Liver (tissue), 9 donors: ENCODE data around the gene BPTF. TPM values are rescaled to one million over a fixed set of nuclear protein-coding genes. Genes with fewer than 3 reads are reported as not detected.

Source experiments
- DNase-seq: peaks from one replicate; pipeline ENCODE4 v3.0.0-alpha.2; 2017; ENCODE audit warnings: low spot score
- H3K27ac ChIP-seq, 2 donors: one replicate each; pipeline ENCODE4 v1.7.0; 2013; ENCODE audit warnings: inconsistent platforms in 2 of 2, low read length in 2 of 2, control low read depth in 1 of 2, low read depth in 1 of 2, mild to moderate bottlenecking in 1 of 2
- H3K27me3 ChIP-seq, 4 donors: one replicate each; pipeline versions ENCODE4 v1.6.1 to v1.7.0; 2013; ENCODE audit warnings: low read length in 3 of 4, inconsistent platforms in 1 of 4, mild to moderate bottlenecking in 1 of 4, moderate library complexity in 1 of 4; ENCODE audit not compliant: control insufficient read depth in 4 of 4, insufficient read depth in 4 of 4
- H3K36me3 ChIP-seq, 4 donors: one replicate each; pipeline versions ENCODE4 v1.6.1 to v1.7.0; 2013; ENCODE audit warnings: low read length in 3 of 4, mild to moderate bottlenecking in 3 of 4, low read depth in 1 of 4, moderate library complexity in 1 of 4; ENCODE audit not compliant: control insufficient read depth in 4 of 4, insufficient read depth in 3 of 4
- H3K4me1 ChIP-seq, 4 donors: one replicate each; pipeline versions ENCODE4 v1.6.1 to v1.7.0; 2013; ENCODE audit warnings: low read length in 3 of 4, mild to moderate bottlenecking in 3 of 4, moderate library complexity in 1 of 4; ENCODE audit not compliant: control insufficient read depth in 4 of 4, insufficient read depth in 4 of 4
- H3K4me3 ChIP-seq, 3 donors: one replicate each; pipeline versions ENCODE4 v1.6.1 to v1.7.0; 2013; ENCODE audit warnings: low read length in 3 of 3, control low read depth in 1 of 3, low read depth in 1 of 3, mild to moderate bottlenecking in 1 of 3
- H3K9ac ChIP-seq, 2 donors: one replicate each; pipeline ENCODE4 v1.7.0; 2013; ENCODE audit warnings: low read length in 2 of 2, mild to moderate bottlenecking in 2 of 2, moderate library complexity in 2 of 2, control low read depth in 1 of 2, low read depth in 1 of 2
- H3K9me3 ChIP-seq, 4 donors: one replicate each; pipeline versions ENCODE4 v1.6.1 to v1.7.0; 2013; ENCODE audit warnings: low read length in 3 of 4; ENCODE audit not compliant: control insufficient read depth in 4 of 4
- EGR1 ChIP-seq, 2 donors: IDR thresholded peaks; 2 replicates each; pipeline ENCODE4 v1.6.1; 2016 to 2018; ENCODE audit warnings: antibody characterized with exemption in 2 of 2, low read depth in 2 of 2
- FOXA1 ChIP-seq: IDR thresholded peaks from 2 replicates; pipeline ENCODE4 v1.6.1; 2016; ENCODE audit warnings: antibody characterized with exemption
- FOXA2 ChIP-seq: IDR thresholded peaks from 2 replicates; pipeline ENCODE4 v1.6.1; 2016; ENCODE audit warnings: antibody characterized with exemption
- GABPA ChIP-seq, 2 donors: IDR thresholded peaks in 1 of 2; conservative IDR thresholded peaks in 1 of 2; 2 replicates each; pipeline ENCODE4 v1.6.1; 2016; ENCODE audit warnings: antibody characterized with exemption in 2 of 2, mild to moderate bottlenecking in 1 of 2, moderate library complexity in 1 of 2
- HNF4A ChIP-seq, 2 donors: conservative IDR thresholded peaks; 2 replicates each; pipeline ENCODE4 v1.6.1; 2016; ENCODE audit warnings: antibody characterized with exemption in 2 of 2, mild to moderate bottlenecking in 2 of 2
- HNF4G ChIP-seq: IDR thresholded peaks from 2 replicates; pipeline ENCODE4 v1.6.1; 2016; ENCODE audit warnings: antibody characterized with exemption
- JUND ChIP-seq, 2 donors: IDR thresholded peaks; 2 replicates each; pipeline ENCODE4 v1.6.1; 2016; ENCODE audit warnings: antibody characterized with exemption in 2 of 2
- NR2F2 ChIP-seq: IDR thresholded peaks from 2 replicates; pipeline ENCODE4 v1.6.1; 2016; ENCODE audit warnings: antibody characterized with exemption
- RAD21 ChIP-seq, 2 donors: IDR thresholded peaks; 2 replicates each; pipeline ENCODE4 v1.6.1; 2016; ENCODE audit warnings: antibody characterized with exemption in 2 of 2, mild to moderate bottlenecking in 2 of 2
- RXRA ChIP-seq, 2 donors: IDR thresholded peaks; 2 replicates each; pipeline ENCODE4 v1.6.1; 2017 to 2018; ENCODE audit warnings: antibody characterized with exemption in 2 of 2, mild to moderate bottlenecking in 1 of 2
- SP1 ChIP-seq: IDR thresholded peaks from 2 replicates; pipeline ENCODE4 v1.6.1; 2018; ENCODE audit warnings: antibody characterized with exemption, mild to moderate bottlenecking
- TAF1 ChIP-seq: conservative IDR thresholded peaks from 2 replicates; pipeline ENCODE4 v1.6.1; 2016; ENCODE audit warnings: antibody characterized with exemption, mild to moderate bottlenecking
- YY1 ChIP-seq: IDR thresholded peaks from 2 replicates; pipeline ENCODE4 v1.6.1; 2016; ENCODE audit warnings: antibody characterized with exemption, mild to moderate bottlenecking
- WGBS: extraction: QIAGEN DNeasy Blood & Tissue Kit; methylation state at CpG from one replicate; pipeline ENCODE4 v1.1.7; 2013; 5-methylcytosine and 5-hydroxymethylcytosine counted together
- polyA plus RNA-seq, 2 donors: library from polyadenylated mRNA; stranded (reverse) in 1 of 2; unstranded in 1 of 2; fragments of 200-250 nt in 1 of 2; fragments of >200 nt in 1 of 2; fragmentation: Nextera tagmentation in 1 of 2; extraction: Ambion mirVana in 1 of 2; gene quantifications; one replicate each; pipeline versions ENCODE4 v1.2.1 to v1.2.3, GENCODE V29; 2013 to 2015
- total RNA-seq, 2 donors: library from RNA; depleted of rRNA; stranded (reverse); fragments of >200 nt; gene quantifications; one replicate each; pipeline ENCODE4 v1.2.3, GENCODE V29; 2014
- TF ChIP-seq, protein P1 (sequence below): IDR thresholded peaks from 2 replicates; pipeline ENCODE4 v1.6.1; 2016; ENCODE audit warnings: antibody characterized with exemption, mild to moderate bottlenecking
- TF ChIP-seq, protein P2 (sequence below): IDR thresholded peaks from 2 replicates; pipeline ENCODE4 v1.6.1; 2016; ENCODE audit warnings: antibody characterized with exemption
- TF ChIP-seq, protein P3 (sequence below): IDR thresholded peaks from 2 replicates; pipeline ENCODE4 v1.6.1; 2016; ENCODE audit warnings: antibody characterized with exemption
- TF ChIP-seq, protein P4 (sequence below): fragments of 150-350 bp; IDR thresholded peaks from 2 replicates; pipeline ENCODE4 v1.5.1; 2017; ENCODE audit warnings: improper control_type of control experiment, low read depth, low read length; ENCODE audit not compliant: missing input control
- TF ChIP-seq, protein P5 (sequence below): IDR thresholded peaks from 2 replicates; pipeline ENCODE4 v1.6.1; 2016; ENCODE audit warnings: antibody characterized with exemption
- donor health status: healthy.
- donor health status: healthy.
- donor health status: healthy.
- donor health status: healthy.
- donor health status: healthy.

Gene BPTF
- total and polyA plus RNA-seq, 4 donors = 8.1 to 51.7 (median 29.5) TPM

DNA sequence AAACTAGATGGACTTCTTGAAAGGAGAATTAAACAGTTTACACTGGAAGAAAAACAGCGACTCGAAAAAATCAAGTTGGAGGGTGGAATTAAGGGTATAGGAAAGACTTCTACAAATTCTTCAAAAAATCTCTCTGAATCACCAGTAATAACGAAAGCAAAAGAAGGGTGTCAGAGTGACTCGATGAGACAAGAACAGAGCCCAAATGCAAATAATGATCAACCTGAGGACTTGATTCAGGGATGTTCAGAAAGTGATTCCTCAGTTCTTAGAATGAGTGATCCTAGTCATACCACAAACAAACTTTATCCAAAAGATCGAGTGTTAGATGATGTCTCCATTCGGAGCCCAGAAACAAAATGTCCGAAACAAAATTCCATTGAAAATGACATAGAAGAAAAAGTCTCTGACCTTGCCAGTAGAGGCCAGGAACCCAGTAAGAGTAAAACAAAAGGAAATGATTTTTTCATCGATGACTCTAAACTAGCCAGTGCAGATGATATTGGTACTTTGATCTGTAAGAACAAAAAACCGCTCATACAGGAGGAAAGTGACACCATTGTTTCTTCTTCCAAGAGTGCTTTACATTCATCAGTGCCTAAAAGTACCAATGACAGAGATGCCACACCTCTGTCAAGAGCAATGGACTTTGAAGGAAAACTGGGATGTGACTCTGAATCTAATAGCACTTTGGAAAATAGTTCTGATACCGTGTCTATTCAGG, 85.9 kb downstream of the BPTF start:
- Histone ChIP-seq H3K9me3 (no peaks in the 10 kb centered on the region), H3K27ac (no peak overlapping the region), H3K27me3 (no peaks in the 10 kb centered on the region), H3K4me1 (no peaks in the 10 kb centered on the region), H3K9ac (no peak overlapping the region), H3K4me3 (no peak overlapping the region), H3K36me3 (peaks cover 0 to 44% (median 35%) of the 10 kb centered on the region in 4 donors)
- WGBS = 97% methylated on average over 10 of the region's 10 CpGs
- DNase-seq = no peak
- no peak for TF ChIP-seq FOXA1
- no peak for TF ChIP-seq RAD21 (IDR thresholded peaks at IDR 0.05)
- TF ChIP-seq NR2F2 = no peak
- no peak for TF ChIP-seq FOXA2
- no peak for TF ChIP-seq JUND (IDR thresholded peaks at IDR 0.05)
- TF ChIP-seq, protein P1, sequence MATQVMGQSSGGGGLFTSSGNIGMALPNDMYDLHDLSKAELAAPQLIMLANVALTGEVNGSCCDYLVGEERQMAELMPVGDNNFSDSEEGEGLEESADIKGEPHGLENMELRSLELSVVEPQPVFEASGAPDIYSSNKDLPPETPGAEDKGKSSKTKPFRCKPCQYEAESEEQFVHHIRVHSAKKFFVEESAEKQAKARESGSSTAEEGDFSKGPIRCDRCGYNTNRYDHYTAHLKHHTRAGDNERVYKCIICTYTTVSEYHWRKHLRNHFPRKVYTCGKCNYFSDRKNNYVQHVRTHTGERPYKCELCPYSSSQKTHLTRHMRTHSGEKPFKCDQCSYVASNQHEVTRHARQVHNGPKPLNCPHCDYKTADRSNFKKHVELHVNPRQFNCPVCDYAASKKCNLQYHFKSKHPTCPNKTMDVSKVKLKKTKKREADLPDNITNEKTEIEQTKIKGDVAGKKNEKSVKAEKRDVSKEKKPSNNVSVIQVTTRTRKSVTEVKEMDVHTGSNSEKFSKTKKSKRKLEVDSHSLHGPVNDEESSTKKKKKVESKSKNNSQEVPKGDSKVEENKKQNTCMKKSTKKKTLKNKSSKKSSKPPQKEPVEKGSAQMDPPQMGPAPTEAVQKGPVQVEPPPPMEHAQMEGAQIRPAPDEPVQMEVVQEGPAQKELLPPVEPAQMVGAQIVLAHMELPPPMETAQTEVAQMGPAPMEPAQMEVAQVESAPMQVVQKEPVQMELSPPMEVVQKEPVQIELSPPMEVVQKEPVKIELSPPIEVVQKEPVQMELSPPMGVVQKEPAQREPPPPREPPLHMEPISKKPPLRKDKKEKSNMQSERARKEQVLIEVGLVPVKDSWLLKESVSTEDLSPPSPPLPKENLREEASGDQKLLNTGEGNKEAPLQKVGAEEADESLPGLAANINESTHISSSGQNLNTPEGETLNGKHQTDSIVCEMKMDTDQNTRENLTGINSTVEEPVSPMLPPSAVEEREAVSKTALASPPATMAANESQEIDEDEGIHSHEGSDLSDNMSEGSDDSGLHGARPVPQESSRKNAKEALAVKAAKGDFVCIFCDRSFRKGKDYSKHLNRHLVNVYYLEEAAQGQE = no peak
- TF ChIP-seq, protein P2, sequence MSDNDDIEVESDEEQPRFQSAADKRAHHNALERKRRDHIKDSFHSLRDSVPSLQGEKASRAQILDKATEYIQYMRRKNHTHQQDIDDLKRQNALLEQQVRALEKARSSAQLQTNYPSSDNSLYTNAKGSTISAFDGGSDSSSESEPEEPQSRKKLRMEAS = no peak
- no peak for TF ChIP-seq EGR1 (IDR thresholded peaks at IDR 0.05; ENCODE audit: low read depth in 2 of 2)
- no peak for TF ChIP-seq YY1
- TF ChIP-seq HNF4A (conservative IDR thresholded peaks at IDR 0.05) = no peak
- TF ChIP-seq, protein P3, sequence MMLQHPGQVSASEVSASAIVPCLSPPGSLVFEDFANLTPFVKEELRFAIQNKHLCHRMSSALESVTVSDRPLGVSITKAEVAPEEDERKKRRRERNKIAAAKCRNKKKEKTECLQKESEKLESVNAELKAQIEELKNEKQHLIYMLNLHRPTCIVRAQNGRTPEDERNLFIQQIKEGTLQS = no peak
- no peak for TF ChIP-seq TAF1
- no peak for TF ChIP-seq GABPA (IDR thresholded peaks at IDR 0.05 in 1 of 2, conservative IDR thresholded peaks at IDR 0.05 in 1 of 2)

DNA sequence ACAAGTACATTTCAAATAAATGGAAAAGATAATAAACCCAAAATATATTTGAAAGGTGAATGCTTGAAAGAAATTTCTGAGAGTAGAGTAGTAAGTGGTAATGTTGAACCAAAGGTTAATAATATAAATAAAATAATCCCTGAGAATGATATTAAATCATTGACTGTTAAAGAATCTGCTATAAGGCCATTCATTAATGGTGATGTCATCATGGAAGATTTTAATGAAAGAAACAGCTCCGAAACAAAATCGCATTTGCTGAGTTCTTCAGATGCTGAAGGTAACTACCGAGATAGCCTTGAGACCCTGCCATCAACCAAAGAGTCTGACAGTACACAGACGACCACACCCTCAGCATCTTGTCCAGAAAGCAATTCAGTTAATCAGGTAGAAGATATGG, 86.8 kb downstream of the BPTF start:
- TF ChIP-seq, protein P3 = no peak
- TF ChIP-seq JUND (IDR thresholded peaks at IDR 0.05) (no peak), RXRA (IDR thresholded peaks at IDR 0.05) (no peak), RAD21 (IDR thresholded peaks at IDR 0.05) (no peak), FOXA2 (no peak), SP1 (no peak), EGR1 (IDR thresholded peaks at IDR 0.05; ENCODE audit: low read depth in 2 of 2) (no peak), FOXA1 (no peak), HNF4G (no peak), TAF1 (no peak)
- TF ChIP-seq, protein P1 = no peak
- TF ChIP-seq, protein P4, sequence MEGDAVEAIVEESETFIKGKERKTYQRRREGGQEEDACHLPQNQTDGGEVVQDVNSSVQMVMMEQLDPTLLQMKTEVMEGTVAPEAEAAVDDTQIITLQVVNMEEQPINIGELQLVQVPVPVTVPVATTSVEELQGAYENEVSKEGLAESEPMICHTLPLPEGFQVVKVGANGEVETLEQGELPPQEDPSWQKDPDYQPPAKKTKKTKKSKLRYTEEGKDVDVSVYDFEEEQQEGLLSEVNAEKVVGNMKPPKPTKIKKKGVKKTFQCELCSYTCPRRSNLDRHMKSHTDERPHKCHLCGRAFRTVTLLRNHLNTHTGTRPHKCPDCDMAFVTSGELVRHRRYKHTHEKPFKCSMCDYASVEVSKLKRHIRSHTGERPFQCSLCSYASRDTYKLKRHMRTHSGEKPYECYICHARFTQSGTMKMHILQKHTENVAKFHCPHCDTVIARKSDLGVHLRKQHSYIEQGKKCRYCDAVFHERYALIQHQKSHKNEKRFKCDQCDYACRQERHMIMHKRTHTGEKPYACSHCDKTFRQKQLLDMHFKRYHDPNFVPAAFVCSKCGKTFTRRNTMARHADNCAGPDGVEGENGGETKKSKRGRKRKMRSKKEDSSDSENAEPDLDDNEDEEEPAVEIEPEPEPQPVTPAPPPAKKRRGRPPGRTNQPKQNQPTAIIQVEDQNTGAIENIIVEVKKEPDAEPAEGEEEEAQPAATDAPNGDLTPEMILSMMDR = no peak
- TF ChIP-seq, protein P2 = no peak
- TF ChIP-seq, protein P5, sequence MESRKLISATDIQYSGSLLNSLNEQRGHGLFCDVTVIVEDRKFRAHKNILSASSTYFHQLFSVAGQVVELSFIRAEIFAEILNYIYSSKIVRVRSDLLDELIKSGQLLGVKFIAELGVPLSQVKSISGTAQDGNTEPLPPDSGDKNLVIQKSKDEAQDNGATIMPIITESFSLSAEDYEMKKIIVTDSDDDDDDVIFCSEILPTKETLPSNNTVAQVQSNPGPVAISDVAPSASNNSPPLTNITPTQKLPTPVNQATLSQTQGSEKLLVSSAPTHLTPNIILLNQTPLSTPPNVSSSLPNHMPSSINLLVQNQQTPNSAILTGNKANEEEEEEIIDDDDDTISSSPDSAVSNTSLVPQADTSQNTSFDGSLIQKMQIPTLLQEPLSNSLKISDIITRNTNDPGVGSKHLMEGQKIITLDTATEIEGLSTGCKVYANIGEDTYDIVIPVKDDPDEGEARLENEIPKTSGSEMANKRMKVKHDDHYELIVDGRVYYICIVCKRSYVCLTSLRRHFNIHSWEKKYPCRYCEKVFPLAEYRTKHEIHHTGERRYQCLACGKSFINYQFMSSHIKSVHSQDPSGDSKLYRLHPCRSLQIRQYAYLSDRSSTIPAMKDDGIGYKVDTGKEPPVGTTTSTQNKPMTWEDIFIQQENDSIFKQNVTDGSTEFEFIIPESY = no peak
- H3K4me1 ChIP-seq = no peaks in the 10 kb centered on the region
- 97% methylated on average over 4 of the region's 4 CpGs for whole genome bisulfite sequencing
- DNase-seq = no peak
- H3K9ac ChIP-seq = no peak overlapping the region
- no peak overlapping the region for H3K27ac ChIP-seq
- H3K36me3 ChIP-seq = peaks cover 0 to 44% (median 35%) of the 10 kb centered on the region in 4 donors
- no peaks in the 10 kb centered on the region for H3K27me3 ChIP-seq
- H3K4me3 ChIP-seq = no peak overlapping the region
- no peaks in the 10 kb centered on the region for H3K9me3 ChIP-seq
